ENCODE data around the gene ZNF613. TPM values are rescaled to one million over a fixed set of nuclear protein-coding genes. Genes with fewer than 3 reads are reported as not detected.

Gene ZNF613
- 2.2 TPM for total RNA-seq (2021; ENCODE audit: unreplicated experiment)
- polyA plus RNA-seq (2012), result 0.94 and 2.7 TPM in 2 replicates
- percentile 49 among the genes with signal in this experiment for Bru-seq, nascent RNA
- BruChase-seq, experiment 1, labeled RNA remaining after a 6-hour chase, result percentile 38 among the genes with signal in this experiment
- percentile 45 among the genes with signal in this experiment for BruChase-seq, experiment 2, labeled RNA remaining after a 2-hour chase
- long read RNA-seq, partial matches to known transcripts, result 0 of 8 reads
- long read RNA-seq, other reads (novel, unspliced or antisense), result 3 of 8 reads

- peaks cover 10 to 24% of the 10 kb centered on the region in 2 experiments; a peak in 2 of 4 replicates for H3K9me3 ChIP-seq (ENCODE audit: control insufficient read depth in 1 of 2, insufficient read depth in 1 of 2, low read depth in 1 of 2, low read length in 2 of 2)
- peak within 1 kb of the TSS; percentile 86 for H3K4me2 ChIP-seq (ENCODE audit: low read length)
- no TSS peak for BruUV-seq (replicated peaks)
- ATAC-seq (peak; percentile 89), DNase-seq (ENCODE audit: low read depth, low spot score) (peak; percentile 94)
- intact Hi-C loops (cut with micrococcal nuclease), result loop anchor here (1.0 kb wide), 2 partner anchors 22 to 59 kb away; partner anchors contain the start of genes ZNF350 and ZNF649
- H3K4me1 ChIP-seq (ENCODE audit: control insufficient read depth in 1 of 2, insufficient read depth in 2 of 2, low read length in 2 of 2), result peaks cover 0 to 7% of the 10 kb centered on the region in 2 experiments; a peak in 1 of 4 replicates
- peak within 1 kb of the TSS; percentile 75 to 89 for H3K4me3 ChIP-seq (replicated peaks in 1 of 2; ENCODE audit: low read depth in 1 of 2, low read length in 2 of 2)
- TF ChIP-seq FOSL1 (IDR thresholded peaks at IDR 0.05; ENCODE audit: low read depth) (peak; percentile 35; the same call in 1 of the 2 replicates), TCF7L2 (IDR thresholded peaks at IDR 0.05; ENCODE audit: borderline replicate concordance, extremely low read depth, insufficient read depth, insufficient read length) (no peak), EGR1 (IDR thresholded peaks at IDR 0.05; ENCODE audit: low read depth) (peak; percentile 76; the same call in 1 of the 2 replicates), ZFX (IDR thresholded peaks at IDR 0.05) (no peak), YY1 (IDR thresholded peaks at IDR 0.05; ENCODE audit: extremely low read depth, insufficient replicate concordance, low read depth, low read length) (peak; percentile 94), SP1 (IDR thresholded peaks at IDR 0.05; ENCODE audit: low read depth) (peak; percentile 56), CBX3 (IDR thresholded peaks at IDR 0.05; ENCODE audit: low read depth) (peak; percentile 56), ELF1 (IDR thresholded peaks at IDR 0.05; ENCODE audit: borderline replicate concordance, low read depth) (peak; percentile 63), JUND (IDR thresholded peaks at IDR 0.05) (no peak), CEBPB (IDR thresholded peaks at IDR 0.05; ENCODE audit: low read depth) (no peak), MAX (IDR thresholded peaks at IDR 0.05) (peak; percentile 85), CTCF (IDR thresholded peaks at IDR 0.05 in 2 of 3, conservative IDR thresholded peaks at IDR 0.05 in 1 of 3; ENCODE audit: borderline replicate concordance in 1 of 3, insufficient read depth in 1 of 3, low read depth in 2 of 3, low read length in 2 of 3) (peak in 2 of 3 experiments; percentile 17 to 34; a peak in 2 of 6 replicates), EZH2 (IDR thresholded peaks at IDR 0.05) (no peak), POLR2AphosphoS5 (IDR thresholded peaks at IDR 0.05; ENCODE audit: low read depth, low read length) (0 out of 2 replicates have a peak, but pooled peaks have one; percentile 20)
- no peaks in the 10 kb centered on the region for H3K27me3 ChIP-seq (ENCODE audit: insufficient read depth, low read length)
- H3K27ac ChIP-seq (ENCODE audit: low read depth, low read length), result peak within 1 kb of the TSS; percentile 65
- POLR2A ChIA-PET, result interaction anchor here (0.5 kb wide), 1 partner anchor 356 kb away, joined by 4 read pairs; the partner anchor contains the start of gene ZNF175
- H4K20me1 ChIP-seq (ENCODE audit: insufficient read depth), result no peaks in the 10 kb centered on the region
- no peaks in the 10 kb centered on the region for H3K36me3 ChIP-seq (ENCODE audit: control insufficient read depth in 1 of 2, insufficient read depth in 2 of 2, low read length in 2 of 2)
- RAD21 ChIA-PET (ENCODE audit: low non-redundant PET in 1 of 2, low total read pairs in 2 of 2, uncharacterized antibody in 2 of 2, unreplicated experiment in 2 of 2), result no interaction called here
- no peaks in the 10 kb centered on the region for H3K9me2 ChIP-seq (ENCODE audit: insufficient read depth)
- CTCF ChIA-PET, result no interaction called here
- peak within 1 kb of the TSS; percentile 98 for H2AFZ ChIP-seq (ENCODE audit: low read depth, low read length, poor library complexity, severe bottlenecking)
- peak within 1 kb of the TSS; percentile 71 for H3K9ac ChIP-seq (ENCODE audit: low read length)
- no peaks in the 10 kb centered on the region for H3K79me2 ChIP-seq (ENCODE audit: insufficient read depth, low read length)
Observed at GRCh38 chr19:51926784-51927741, at the start of gene ZNF613. Gene ZNF613 (plus strand): TSS chr19:51927472. CDS start chr19:51936221, 8,749 bp downstream.

All from HCT116 (cell line).